ENCODE data around the gene MZB1.

Gene MZB1

GRCh38 chr5:139389701-139390638 lies at the start of gene MZB1:
MZB1 (minus strand) TSS chr5:139389913; CDS start chr5:139389856, 57 bp downstream.
- no peak for DNase-seq (ENCODE audit: low spot score)

- peak; percentile 81 for DNase-seq (ENCODE audit: low spot score)
These were observed 49.5 kb upstream of the MZB1 start, which contains the start of gene DNAJC18 for GRCh38 chr5:139439013-139439903. DNAJC18 (minus strand) TSS chr5:139439525; CDS start chr5:139439445, 80 bp downstream.

GRCh38 chr5:139438707-139439012 lies 48.9 kb upstream of the MZB1 start:
- no peak for DNase-seq (ENCODE audit: low spot score)

GRCh38 chr5:139435676-139436075 lies 46.0 kb upstream of the MZB1 start:
- no peak for DNase-seq (ENCODE audit: low spot score)

GRCh38 chr5:139431706-139432105 lies 42.0 kb upstream of the MZB1 start:
- DNase-seq (ENCODE audit: low spot score) = no peak

- DNase-seq (ENCODE audit: low spot score) = no peak
These were observed 40.3 kb upstream of the MZB1 start for GRCh38 chr5:139430015-139430414.

GRCh38 chr5:139426203-139426885 lies 36.6 kb upstream of the MZB1 start:
- DNase-seq (ENCODE audit: low spot score) = no peak

GRCh38 chr5:139425497-139425896 lies 35.8 kb upstream of the MZB1 start:
- no peak for DNase-seq (ENCODE audit: low spot score)

- no peak for DNase-seq (ENCODE audit: low spot score)
These were observed 32.7 kb upstream of the MZB1 start for GRCh38 chr5:139422307-139422893.

GRCh38 chr5:139419226-139420192 lies 29.8 kb upstream of the MZB1 start:
- DNase-seq (ENCODE audit: low spot score) = no peak

- DNase-seq (ENCODE audit: low spot score) = no peak
These were observed 29.1 kb upstream of the MZB1 start for GRCh38 chr5:139418793-139419192.

- no peak for DNase-seq (ENCODE audit: low spot score)
These were observed 27.5 kb upstream of the MZB1 start for GRCh38 chr5:139417214-139417613.

- DNase-seq (ENCODE audit: low spot score) = no peak
These were observed 26.9 kb upstream of the MZB1 start for GRCh38 chr5:139416651-139417050.

- no peak for DNase-seq (ENCODE audit: low spot score)
These were observed 26.2 kb upstream of the MZB1 start for GRCh38 chr5:139415869-139416268.

- no peak for DNase-seq (ENCODE audit: low spot score)
These were observed 25.6 kb upstream of the MZB1 start for GRCh38 chr5:139415221-139415861.

GRCh38 chr5:139414581-139415130 lies 24.9 kb upstream of the MZB1 start:
- no peak for DNase-seq (ENCODE audit: low spot score)

- no peak for DNase-seq (ENCODE audit: low spot score)
These were observed 24.2 kb upstream of the MZB1 start for GRCh38 chr5:139413963-139414362.

GRCh38 chr5:139413153-139413552 lies 23.4 kb upstream of the MZB1 start:
- no peak for DNase-seq (ENCODE audit: low spot score)

GRCh38 chr5:139410993-139411828 lies 21.5 kb upstream of the MZB1 start:
- no peak for DNase-seq (ENCODE audit: low spot score)
